ENCODE results near the gene RASSF6. TPM values are rescaled to one million over a fixed set of nuclear protein-coding genes. Genes with fewer than 3 reads are reported as not detected.

The RASSF6 gene
- total RNA-seq, 1 experiment from 2014 or later: 0.22 TPM

GRCh38 chr4:73607375-73608033, 12.7 kb downstream of the RASSF6 start:
- no peaks in the 10 kb centered on the region for H3K9me3 Mint-ChIP-seq
- Histone ChIP-seq H4K20me1 (ENCODE audit: control insufficient read depth, insufficient read depth, insufficient read length) (no peaks in the 10 kb centered on the region), H3T11ph (ENCODE audit: low read length) (no peak overlapping the region), H2BK5ac (ENCODE audit: insufficient read length, low read length) (no peak overlapping the region), H3K23ac (ENCODE audit: insufficient read length, low read depth, low read length) (no peak overlapping the region), H3K27ac (ENCODE audit: insufficient read length, low read depth, low read length) (no peak overlapping the region), H3K79me2 (ENCODE audit: insufficient read depth, low read length) (no peaks in the 10 kb centered on the region), H3K23me2 (ENCODE audit: insufficient read length, low read depth, low read length, poor library complexity, severe bottlenecking) (no peaks in the 10 kb centered on the region), H3K56ac (ENCODE audit: insufficient read length, low read depth, low read length) (no peak overlapping the region), H3K4me1 (ENCODE audit: insufficient read depth, low read length) (no peaks in the 10 kb centered on the region), H2BK120ac (ENCODE audit: low read depth, low read length, poor library complexity, severe bottlenecking) (no peak overlapping the region), H3K79me1 (ENCODE audit: insufficient read depth, low read depth, low read length, poor library complexity, severe bottlenecking) (no peaks in the 10 kb centered on the region), H3K9ac (ENCODE audit: extremely low read depth, insufficient read length, low read length) (no peak overlapping the region), H2AK5ac (ENCODE audit: insufficient read length, low read length) (no peak overlapping the region), H2BK20ac (ENCODE audit: low read depth, low read length, poor library complexity, severe bottlenecking) (no peak overlapping the region), H4K91ac (ENCODE audit: insufficient read length, low read depth, low read length) (no peak overlapping the region), H3K9me3 (ENCODE audit: control insufficient read depth, low read depth, low read length) (no peaks in the 10 kb centered on the region), H4K8ac (replicated peaks; ENCODE audit: insufficient read length, low read depth, low read length) (no peak overlapping the region), H4K5ac (ENCODE audit: insufficient read length, low read depth, low read length) (no peak overlapping the region), H3K14ac (ENCODE audit: insufficient read depth, low read length) (no peak overlapping the region), H2BK12ac (ENCODE audit: insufficient read length, low read depth, low read length) (no peak overlapping the region), H3K27me3 (ENCODE audit: insufficient read depth, low read length) (no peaks in the 10 kb centered on the region), H3K4ac (ENCODE audit: low read depth, low read length) (no peak overlapping the region), H3K18ac (ENCODE audit: insufficient read length, low read depth, low read length) (no peak overlapping the region), H3K4me2 (ENCODE audit: insufficient read depth, insufficient read length, low read length) (no peak overlapping the region), H2AFZ (ENCODE audit: low read length) (no peak overlapping the region), H2BK15ac (ENCODE audit: low read depth, low read length) (no peak overlapping the region)
- H3K4me1 Mint-ChIP-seq: peaks cover 5% of the 10 kb centered on the region in 2 experiments; a peak in 3 of 4 replicates
- no peaks in the 10 kb centered on the region for H3K36me3 Mint-ChIP-seq (ENCODE audit: insufficient read depth in 1 of 3, low read depth in 3 of 3)
- no peak for TF ChIP-seq CTCF (conservative IDR thresholded peaks at IDR 0.05)
- no peak overlapping the region for H3K4me3 Mint-ChIP-seq
- no peaks in the 10 kb centered on the region for H3K27me3 Mint-ChIP-seq (ENCODE audit: low read depth)
- DNase-seq: no peak
- peak overlapping the region in 1 of 3 experiments; percentile 17; a peak in 1 of 7 replicates for H3K27ac Mint-ChIP-seq
